ENCODE measurements around the gene PLA2G4B. TPM values are rescaled to one million over a fixed set of nuclear protein-coding genes. Genes with fewer than 3 reads are reported as not detected.

The PLA2G4B gene
- total and polyA plus RNA-seq, 2 donors (not counting 1 experiment from before 2014, with no cell fraction given) = 22.6 to 33.2 TPM

GRCh38 chr15:41825572-41826535 is 12.8 kb upstream of the PLA2G4B start:
- Histone ChIP-seq H3K4me1 (ENCODE audit: control insufficient read depth in 2 of 2, insufficient read depth in 2 of 2, low read length in 2 of 2) (peaks cover 9 to 17% of the 10 kb centered on the region in 2 donors), H3K4me2 (replicated peaks; ENCODE audit: low read depth, low read length, poor library complexity, severe bottlenecking) (no peak overlapping the region), H3K4me3 (ENCODE audit: control extremely low read depth in 1 of 5, extremely low read depth in 1 of 5, insufficient read depth in 1 of 5, low read depth in 2 of 5, low read length in 4 of 5) (no peak overlapping the region), H2AFZ (ENCODE audit: insufficient read depth, low read depth, low read length, poor library complexity, severe bottlenecking) (no peak overlapping the region), H3K27me3 (replicated peaks in 1 of 4; ENCODE audit: control extremely low read depth in 1 of 4, control insufficient read depth in 3 of 4, insufficient read depth in 4 of 4, low read length in 3 of 4) (no peaks in the 10 kb centered on the region), H4K20me1 (ENCODE audit: control insufficient read depth, insufficient read depth, low read length, poor library complexity, severe bottlenecking) (peaks cover 11% of the 10 kb centered on the region), H3K79me2 (ENCODE audit: control insufficient read depth, insufficient read depth, low read length) (peaks cover 16% of the 10 kb centered on the region), H3K36me3 (replicated peaks in 1 of 2; ENCODE audit: control extremely low read depth in 1 of 2, control insufficient read depth in 1 of 2, extremely low read depth in 1 of 2, insufficient read depth in 2 of 2, low read length in 1 of 2) (peaks cover 0 to 11% of the 10 kb centered on the region in 2 experiments), H3K27ac (ENCODE audit: low read length in 2 of 2) (no peak overlapping the region), H3K9ac (ENCODE audit: low read length) (no peak overlapping the region), H3K9me3 (ENCODE audit: control extremely low read depth in 1 of 3, control insufficient read depth in 2 of 3, insufficient read depth in 1 of 3, low read length in 2 of 3) (no peaks in the 10 kb centered on the region)
- WGBS (ENCODE audit: insufficient coverage) = 97% methylated on average over 6 of the region's 13 CpGs
- TF ChIP-seq, protein P1, sequence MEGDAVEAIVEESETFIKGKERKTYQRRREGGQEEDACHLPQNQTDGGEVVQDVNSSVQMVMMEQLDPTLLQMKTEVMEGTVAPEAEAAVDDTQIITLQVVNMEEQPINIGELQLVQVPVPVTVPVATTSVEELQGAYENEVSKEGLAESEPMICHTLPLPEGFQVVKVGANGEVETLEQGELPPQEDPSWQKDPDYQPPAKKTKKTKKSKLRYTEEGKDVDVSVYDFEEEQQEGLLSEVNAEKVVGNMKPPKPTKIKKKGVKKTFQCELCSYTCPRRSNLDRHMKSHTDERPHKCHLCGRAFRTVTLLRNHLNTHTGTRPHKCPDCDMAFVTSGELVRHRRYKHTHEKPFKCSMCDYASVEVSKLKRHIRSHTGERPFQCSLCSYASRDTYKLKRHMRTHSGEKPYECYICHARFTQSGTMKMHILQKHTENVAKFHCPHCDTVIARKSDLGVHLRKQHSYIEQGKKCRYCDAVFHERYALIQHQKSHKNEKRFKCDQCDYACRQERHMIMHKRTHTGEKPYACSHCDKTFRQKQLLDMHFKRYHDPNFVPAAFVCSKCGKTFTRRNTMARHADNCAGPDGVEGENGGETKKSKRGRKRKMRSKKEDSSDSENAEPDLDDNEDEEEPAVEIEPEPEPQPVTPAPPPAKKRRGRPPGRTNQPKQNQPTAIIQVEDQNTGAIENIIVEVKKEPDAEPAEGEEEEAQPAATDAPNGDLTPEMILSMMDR (IDR thresholded peaks at IDR 0.05) = no peak
- TF ChIP-seq EZH2 (IDR thresholded peaks at IDR 0.05; ENCODE audit: borderline replicate concordance, insufficient read depth, low read depth, low read length, poor library complexity, severe bottlenecking) = no peak
- intact Hi-C loops (cut with micrococcal nuclease) = loop anchor here (5.0 kb wide), 2 partner anchors 284 to 446 kb away; partner anchors contain the start of genes GANC, RPAP1 and TMEM87A
- H3K27ac Mint-ChIP-seq = peak overlapping the region; percentile 32
- POLR2A ChIA-PET = interaction anchor here (0.8 kb wide), 1 partner anchor 51 kb away, joined by 4 read pairs; the partner anchor contains the start of gene MAPKBP1
- H3K9me3 Mint-ChIP-seq (ENCODE audit: insufficient read depth) = no peaks in the 10 kb centered on the region
- ATAC-seq (ENCODE audit: low read depth) (no peak), DNase-seq (no peak)
- H3K4me3 Mint-ChIP-seq = peak overlapping the region; percentile 70
- H3K27me3 Mint-ChIP-seq = no peaks in the 10 kb centered on the region
- CTCF ChIA-PET = interaction anchor here (1.7 to 3.3 kb wide), 3 partner anchors 15 to 79 kb away, joined by 4 to 23 read pairs (median 21); partner anchors contain the start of gene MAPKBP1
- H3K4me1 Mint-ChIP-seq = peaks cover 14% of the 10 kb centered on the region
